HL-60/S4 treated with phorbol 12-myristate 13-acetate at 8.2 ng/mL for 4 days and 3 days (cell line): Measurements from ENCODE around the gene OVOL1.
"Not testable (repeated sequence)": the region's sequence is repeated elsewhere in the genome, so short reads cannot be mapped to it uniquely, and the experiment has no call there.

Experiments used
- in situ Hi-C: fragments of 300-500 bp; cut with MboI; formaldehyde crosslinking; loops from 2 replicates; pipeline ENCODE4 v1.15.0; 2022; ENCODE audit warnings: low sequenced_read_pairs

The OVOL1 gene

DNA sequence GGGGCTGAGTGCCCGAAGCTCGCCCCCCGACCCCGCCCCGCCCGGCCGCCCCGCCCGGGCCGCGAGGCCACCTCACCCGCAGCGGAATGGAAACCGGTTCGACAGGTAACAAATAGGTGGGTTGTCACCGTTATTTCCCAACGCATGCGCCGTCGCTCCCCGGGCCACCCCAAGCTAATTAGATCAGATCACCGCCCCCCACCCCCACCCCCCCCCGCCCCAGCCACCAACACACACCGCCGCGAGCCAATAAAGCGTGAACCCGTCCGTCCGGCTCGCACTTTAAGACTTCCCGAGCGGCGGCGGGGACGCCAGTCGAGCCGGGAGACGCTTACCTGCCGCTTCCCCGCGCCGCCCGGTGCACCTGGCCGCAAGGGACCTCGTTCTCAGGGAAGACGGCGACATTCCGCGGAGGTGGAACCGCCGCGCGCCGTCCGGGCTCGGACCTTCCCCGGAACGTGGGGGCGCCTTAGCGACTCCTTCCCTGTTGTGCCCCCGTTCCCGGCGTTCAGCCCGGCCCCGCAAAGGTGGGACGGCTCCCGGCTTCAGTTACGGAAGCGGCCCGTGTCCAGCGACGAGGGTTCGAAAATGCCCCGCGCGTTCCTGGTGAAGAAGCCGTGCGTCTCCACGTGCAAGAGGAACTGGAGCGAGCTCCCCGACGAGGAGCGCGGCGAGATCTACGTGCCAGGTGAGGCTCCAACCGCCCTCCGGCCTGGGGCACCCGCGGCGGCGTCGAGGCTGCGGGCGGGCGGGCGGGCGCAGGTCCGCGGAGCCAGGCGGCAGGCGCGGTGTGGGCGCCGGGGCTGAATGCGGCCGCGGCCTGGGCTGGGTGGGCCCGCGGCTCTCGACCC, at the start of gene OVOL1:
Gene OVOL1 (plus strand): TSS at position 278 of the 851 bp plus-strand sequence. CDS start 311 bp downstream, at position 589.
- in situ Hi-C loops = no loop called here

DNA sequence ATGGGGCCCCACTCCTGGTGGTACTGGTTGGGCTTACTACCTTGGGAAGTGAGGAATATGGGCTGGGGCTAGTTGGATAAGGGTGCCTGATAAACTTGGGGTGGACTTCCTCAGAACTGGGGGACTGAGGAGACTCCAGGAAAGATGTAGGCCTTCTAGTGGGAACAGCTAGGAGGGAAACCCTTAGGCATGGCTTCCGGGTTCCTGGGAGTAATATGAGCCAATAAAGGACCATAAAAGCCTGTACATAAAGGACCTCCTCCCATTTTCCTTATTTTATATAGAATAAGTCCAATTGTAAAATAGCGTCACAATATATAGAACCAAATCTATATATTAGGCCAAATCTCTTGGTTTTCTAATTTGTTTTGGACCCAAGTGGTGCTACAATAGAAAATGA, 47.8 kb upstream of the OVOL1 start:
- in situ Hi-C loops = no loop called here

DNA sequence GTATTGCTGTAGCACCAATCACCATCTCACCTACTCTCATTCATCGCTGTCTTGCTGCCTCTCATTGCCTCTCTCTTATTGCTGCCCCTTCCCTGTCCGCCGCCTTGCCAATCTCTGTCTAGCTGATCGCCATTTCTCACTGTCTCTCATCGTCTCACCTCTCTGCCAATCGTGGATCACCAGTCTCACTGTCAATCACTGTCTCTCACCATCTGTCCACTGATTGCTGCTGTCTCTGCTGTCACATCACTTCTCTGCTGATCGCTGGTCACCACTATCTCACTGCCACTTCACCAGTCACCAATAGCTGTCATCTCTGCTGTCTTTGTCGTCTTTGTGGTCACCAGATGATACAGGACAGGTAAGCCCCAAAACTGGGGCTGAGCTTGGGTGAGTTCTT, 45.7 kb upstream of the OVOL1 start:
- in situ Hi-C loops = no loop called here

DNA sequence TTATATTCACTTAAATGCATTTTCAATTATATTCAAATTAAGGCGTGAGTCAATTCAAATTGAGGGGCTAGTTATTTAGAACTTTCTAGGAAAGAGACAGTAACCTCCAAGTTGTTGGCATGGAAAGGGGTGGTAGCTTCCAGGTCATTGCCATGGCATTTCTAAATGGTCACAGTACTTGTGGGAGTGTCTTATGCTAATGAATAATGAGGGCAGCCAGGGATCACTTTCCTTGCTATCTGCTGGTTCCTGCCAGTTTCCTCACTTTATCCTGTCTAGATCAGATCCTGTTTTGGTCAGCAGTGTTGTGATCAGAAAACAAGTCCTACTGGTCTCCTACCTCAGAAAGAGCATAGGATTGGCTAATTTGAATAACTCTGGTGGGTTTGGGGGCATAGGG, 44.5 kb upstream of the OVOL1 start:
- in situ Hi-C loops = no loop called here

DNA sequence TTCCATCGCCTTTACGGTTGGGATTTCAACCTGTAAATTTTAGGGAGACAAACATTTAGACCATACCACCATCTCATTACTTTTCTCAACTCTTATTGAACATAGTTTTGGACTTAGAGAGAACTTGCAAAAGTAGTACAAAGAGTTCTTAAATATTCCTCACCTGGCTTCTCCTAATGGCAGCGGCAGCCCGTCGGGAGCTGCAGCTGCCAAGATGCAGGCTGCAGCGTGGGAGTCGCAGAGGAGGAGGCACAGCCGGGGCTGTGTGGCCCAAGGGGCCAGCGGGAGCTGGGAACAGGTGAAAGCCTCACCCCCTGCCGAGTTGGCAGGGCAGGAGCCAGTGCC, 43.2 kb upstream of the OVOL1 start:
- in situ Hi-C loops = no loop called here

DNA sequence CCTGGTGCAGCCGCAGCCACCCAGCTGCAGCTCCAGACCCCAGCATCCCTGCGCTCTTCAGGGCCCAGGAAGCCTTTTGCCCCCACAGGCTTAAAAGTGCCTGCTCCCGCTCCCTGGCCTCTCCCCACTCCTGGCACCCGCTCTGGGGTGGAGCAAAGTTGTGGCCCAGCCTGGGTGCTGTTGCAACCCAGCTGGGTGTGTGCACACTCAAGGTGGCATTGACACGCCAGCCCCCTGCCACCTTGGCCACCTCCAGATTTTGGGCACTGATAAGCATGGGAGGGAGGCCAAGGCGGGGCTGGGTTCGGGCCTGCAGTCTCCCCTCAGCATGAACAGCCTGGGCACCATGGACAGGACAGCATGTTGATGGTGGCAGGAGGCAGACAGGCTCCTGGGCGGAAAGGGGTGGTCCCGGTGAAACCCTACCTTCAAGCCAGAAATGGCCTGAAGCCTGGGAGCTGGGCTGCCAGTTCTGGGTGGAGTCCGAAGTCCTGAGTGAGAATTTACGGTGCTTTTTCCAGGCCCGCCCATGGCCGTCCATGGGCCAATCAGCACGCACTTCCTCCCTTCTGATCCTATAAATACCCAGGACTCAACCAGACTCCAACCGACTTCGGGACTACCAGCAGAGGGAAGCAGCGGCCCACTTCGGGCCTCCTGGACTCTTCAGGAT, 42.7 kb upstream of the OVOL1 start:
- in situ Hi-C loops = no loop called here

DNA sequence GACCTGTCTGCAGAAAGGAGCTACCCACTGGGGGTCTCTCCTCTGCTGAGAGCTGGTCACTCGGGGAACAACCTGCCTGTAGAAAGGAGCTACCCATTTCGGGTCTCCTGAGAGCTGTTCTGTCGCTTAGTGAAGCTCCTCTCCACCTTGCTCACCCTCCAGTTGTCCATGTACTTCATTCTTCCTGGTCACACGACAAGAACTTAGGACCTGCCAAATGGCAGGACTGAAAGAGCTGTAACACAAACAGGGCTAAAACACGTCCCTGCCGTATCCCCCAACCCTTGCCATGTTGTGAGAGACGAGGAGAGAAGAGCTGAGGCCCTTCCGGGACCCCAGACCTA, 42.2 kb upstream of the OVOL1 start:
- in situ Hi-C loops = no loop called here

DNA sequence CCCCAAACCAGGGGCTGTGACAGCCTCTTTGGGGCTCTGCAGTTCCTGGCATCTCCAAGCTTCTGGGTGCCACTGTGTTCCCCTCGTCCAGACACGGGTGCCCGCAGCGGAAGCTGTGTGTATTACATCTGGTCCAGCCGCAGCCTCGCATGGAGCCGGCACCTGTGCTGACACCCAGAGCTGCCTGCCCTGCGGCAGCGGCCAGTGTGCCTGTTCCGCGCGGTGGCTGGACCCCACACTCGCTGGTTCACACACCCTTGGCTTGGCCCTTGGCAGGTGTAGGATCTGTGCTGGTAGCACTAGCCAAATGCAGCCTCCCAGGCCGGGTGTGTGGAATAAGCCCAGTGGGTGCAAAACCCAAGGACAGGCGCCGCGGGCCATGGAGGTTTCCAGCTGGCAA, 41.8 kb upstream of the OVOL1 start:
- in situ Hi-C loops = no loop called here

DNA sequence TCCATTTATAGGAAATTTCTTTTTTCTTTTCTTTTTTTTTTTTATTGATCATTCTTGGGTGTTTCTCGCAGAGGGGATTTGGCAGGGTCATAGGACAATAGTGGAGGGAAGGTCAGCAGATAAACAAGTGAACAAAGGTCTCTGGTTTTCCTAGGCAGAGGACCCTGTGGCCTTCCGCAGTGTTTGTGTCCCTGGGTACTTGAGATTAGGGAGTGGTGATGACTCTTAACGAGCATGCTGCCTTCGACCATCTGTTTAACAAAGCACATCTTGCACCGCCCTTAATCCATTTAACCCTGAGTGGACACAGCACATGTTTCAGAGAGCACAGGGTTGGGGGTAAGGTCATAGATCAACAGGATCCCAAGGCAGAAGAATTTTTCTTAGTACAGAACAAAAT, 24.7 kb upstream of the OVOL1 start:
- in situ Hi-C loops = not testable (repeated sequence)

DNA sequence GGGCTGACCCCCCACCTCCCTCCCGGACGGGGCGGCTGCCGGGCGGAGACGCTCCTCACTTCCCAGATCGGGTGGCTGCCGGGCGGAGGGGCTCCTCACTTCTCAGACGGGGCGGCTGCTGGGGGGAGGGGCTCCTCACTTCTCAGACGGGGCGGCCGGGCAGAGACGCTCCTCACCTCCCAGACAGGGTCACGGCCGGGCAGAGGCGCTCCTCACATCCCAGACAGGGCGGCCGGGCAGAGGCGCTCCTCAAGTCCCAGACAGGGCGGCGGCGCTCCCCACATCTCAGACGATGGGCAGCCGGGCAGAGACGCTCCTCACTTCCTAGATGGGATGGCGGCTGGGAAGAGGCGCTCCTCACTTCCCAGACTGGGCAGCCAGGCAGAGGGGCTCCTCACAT, 24.0 kb upstream of the OVOL1 start:
- in situ Hi-C loops = not testable (repeated sequence)

DNA sequence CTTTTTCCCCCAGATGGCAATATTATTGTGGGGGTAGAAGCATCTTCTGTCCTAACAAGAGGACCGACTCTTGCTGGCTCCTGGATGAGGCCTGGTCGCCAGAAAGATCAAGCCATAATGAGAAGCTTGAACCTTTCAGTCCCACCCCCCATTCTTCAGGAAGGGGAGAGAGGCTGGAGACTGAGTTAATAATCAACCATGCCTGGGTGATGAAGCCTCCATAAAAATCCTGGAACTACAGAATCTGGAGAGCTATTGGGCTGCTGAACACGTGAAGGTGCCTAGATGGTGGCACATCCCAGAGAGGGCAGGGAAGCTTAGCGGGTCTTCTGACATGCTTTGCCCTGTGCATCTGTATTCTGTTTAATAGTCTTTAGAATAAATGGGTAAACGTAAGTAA, 22.4 kb upstream of the OVOL1 start:
- in situ Hi-C loops = no loop called here

DNA sequence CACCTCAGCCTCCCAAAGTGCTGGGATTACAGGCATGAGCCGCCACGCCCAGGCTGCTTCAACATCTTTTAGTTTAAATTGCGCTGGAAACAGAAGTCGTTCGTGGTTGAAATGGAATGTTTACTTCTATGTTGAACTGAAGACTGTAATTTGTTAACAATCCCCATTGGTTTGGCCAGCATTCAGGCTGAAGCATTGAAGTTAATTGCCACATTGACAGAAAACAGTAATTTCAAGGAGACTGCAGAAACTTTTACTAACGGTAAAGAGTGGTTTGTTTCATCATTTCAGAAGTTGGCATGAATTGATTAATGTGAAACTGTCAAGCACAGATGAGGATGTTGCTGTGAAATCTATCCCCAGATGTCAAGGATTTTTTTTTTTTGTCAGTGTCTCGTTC, 20.3 kb upstream of the OVOL1 start:
- in situ Hi-C loops = no loop called here

DNA sequence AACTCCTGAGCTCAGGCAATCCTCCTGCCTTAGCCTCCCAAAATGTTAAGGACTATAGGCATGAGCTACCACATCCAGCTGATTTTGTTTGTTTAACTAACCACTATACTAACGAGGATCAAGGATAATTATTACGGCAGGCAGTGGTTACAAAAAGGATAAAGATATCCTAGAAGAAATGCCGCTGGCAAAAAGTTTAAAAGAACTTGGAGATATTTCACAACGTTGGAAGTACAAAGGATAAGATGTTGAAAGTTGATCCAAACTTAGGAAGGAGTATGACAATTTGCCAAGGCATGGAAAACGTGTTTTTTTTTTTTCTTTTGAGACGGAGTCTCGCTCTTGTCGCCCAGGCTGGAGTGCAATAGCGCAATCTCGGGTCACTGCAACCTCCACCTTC, 19.5 kb upstream of the OVOL1 start:
- in situ Hi-C loops = no loop called here

DNA sequence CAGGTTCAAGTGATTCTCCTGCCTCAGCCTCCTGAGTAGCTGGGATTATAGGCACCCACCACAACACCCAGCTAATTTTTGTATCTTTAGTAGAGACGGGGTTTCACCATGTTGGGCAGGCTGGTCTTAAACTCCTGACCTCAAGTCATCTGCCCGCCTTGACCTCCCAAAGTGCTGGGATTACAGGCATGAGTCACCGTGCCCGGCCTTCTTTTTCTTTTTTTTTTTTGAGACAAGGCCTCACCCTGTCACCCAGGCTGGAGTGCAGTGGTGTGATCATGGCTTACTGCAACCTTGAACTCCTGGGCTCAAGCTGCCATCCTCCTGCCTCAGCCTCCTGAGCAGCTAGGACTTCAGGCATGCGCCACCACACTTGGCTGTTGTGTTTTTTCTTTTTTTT, 19.1 kb upstream of the OVOL1 start:
- in situ Hi-C loops = not testable (repeated sequence)

DNA sequence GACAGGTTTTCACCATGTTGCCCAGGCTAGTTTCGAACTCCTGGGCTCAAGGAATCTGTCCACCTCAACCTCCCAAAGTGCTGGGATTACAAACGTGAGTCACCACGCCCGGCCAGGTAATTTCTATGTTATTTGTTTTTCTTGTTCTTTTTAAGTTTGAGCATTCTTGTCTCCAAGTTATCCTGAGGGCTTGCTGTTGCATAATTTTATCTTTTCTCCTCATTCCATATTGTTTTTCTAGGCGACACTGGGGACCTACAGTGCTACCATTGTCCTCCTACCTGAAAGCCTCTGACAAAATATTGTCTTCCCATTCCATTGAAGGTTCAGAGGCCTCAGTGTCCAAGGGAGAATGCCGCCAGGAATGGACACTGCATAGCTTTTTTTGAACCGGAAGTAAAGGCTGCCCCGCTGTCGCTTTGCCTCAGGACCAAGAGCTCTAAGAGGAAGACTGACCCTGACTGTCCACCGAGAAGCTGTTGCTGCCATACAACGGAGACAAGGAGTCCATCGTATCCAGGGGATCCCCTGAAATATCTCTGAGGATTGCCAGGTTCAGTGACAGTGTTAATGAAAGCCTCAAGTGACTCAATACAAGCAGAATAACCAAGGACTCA, 15.8 kb upstream of the OVOL1 start:
- in situ Hi-C loops = no loop called here

DNA sequence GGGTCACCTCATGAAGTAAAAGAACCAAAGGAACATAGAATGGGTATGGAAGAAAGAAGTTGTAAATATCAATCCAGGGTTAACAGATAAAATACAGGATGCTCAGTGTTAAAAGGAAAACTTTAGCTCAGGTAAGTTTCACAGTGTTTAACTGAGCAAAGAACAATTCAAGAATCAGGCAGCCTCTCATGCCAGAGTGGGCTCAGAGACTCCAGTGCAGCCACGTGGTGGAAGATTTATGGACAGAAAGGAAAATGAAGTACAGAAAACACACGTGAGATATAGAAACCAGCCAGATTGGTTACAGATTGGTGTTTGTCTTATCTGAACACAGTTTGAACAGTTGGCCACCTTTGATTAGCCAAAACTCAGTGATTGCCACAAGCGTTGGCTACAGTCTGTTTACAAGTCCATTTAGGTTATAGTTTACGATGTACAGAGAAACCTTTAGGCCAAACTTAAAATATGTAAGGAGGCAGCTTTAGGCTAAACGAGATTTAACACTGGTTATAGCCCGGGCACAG, 15.2 kb upstream of the OVOL1 start:
- in situ Hi-C loops = no loop called here

DNA sequence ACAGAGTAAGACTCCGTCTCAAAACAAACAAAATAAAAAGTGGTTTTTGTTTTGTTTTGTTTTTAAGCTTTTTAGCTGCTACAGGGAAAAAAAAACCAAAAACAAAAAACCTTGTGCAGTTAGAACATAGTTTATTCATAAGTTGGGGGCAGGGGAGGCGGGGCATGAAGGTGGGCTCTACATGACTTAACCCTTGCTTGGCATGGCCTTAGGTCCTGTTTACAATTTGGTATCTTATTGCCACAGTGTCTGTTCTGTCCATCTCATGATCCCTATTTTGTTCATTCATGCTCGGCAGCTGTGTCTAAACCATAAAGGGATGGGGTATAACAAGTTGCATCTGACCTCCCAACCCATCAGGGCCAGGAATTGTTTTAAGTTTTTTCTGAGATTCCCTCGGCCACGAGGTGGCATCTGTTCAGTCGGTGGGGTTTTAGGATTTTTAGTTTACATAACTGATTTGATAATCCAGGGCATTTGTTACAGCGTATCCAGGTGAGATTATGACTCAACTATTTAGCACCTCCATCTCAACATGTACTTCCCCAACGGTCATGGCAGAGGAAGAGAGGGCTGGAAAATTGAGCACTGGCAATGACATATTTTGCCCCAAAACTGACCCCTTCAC, 13.0 kb upstream of the OVOL1 start:
- in situ Hi-C loops = no loop called here

DNA sequence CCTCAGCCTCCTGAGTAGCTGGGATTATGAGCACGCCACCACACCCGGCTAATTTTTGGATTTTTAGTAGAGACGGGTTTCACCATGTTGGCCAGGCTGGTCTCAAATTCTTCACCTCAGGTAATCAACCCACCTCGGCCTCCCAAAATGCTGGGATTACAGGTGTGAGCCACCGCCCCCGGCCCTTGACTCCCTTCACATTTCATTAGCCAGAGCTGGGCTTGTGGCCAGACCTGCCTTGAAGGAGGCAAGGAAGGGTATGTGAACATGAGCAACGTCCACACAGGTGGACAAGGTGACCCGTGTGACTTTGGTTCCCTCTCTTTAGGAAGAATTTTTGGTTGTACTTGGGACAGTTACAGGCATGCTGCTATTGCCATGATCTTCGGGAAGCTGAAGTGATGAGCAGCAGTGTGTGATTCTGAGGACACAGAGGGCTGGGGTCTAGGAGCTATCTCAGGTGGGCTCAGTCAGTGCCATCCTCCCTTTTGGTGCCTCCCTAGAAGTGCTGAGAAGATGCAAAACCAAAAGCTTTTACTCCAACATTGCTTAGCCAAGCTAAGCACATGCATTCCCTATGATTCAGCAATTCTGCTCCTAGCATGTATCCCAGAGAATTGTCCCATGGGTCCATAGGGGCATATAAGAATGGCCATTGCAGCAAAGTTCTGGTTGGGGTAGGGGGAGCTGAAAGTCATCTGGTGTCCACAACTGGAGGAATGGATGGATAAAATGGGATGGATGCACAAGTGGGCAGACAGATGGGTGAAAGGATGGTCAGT, 12.1 kb upstream of the OVOL1 start:
- in situ Hi-C loops = no loop called here

DNA sequence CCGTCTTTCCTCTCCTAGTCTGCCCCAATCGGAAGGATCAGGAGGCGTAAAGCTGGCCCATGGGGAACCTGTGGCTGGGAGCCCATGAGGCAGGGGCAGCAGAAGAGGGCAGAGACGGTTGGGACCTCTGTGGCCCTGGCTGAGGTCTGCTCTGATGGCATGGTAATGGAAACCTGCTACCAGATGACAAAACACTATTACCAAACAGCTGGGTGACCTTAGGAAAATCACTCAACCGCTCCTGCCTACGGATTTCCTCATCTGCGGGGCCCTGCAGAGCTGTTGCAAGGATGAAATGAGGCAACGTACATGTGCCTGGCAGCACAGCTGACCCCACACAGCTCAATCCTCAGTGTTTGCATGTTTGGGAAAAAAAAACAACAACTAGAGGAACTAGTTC, 10.7 kb upstream of the OVOL1 start:
- in situ Hi-C loops = no loop called here

DNA sequence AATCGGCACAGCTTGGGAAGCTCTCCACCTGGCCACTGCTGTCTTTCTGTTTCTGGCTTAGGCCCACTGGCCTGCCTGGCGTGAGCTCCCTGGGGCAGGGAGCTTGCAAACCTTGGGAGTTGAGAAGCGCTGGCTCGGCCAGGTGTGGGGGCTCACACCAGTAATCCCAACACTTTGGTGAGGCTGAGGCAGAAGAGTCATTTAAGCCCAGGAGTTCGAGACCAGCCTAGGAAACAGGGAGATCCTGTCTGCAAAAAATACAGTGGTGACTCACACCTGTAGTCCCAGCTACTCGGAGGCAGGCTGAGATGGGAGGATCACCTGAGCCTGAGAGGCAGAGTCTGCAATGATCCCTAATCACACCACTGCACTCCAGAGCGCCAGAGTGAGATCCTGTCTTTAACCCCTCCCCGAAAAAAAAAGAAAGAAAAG, 10.1 kb upstream of the OVOL1 start:
- in situ Hi-C loops = no loop called here

DNA sequence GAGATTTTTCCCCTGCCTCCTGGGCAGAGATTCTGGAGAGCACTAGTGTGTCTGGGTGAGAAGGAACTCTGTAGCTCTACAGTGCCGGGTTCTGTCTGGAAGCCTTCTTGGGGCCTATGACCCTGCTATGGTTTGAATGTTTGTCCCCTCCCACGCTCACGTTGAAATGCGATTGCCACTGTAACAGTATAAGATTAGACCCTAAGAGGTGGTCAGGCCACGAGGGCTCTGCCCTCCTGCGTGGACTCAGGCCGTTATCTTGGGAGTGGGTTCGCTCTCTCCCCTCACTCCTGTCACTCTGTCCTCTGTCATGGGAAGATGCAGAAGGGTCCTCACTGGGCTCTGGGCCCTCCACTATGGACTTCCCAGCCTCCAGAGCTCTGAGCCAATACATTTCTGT, 9.6 kb upstream of the OVOL1 start:
- in situ Hi-C loops = no loop called here
